Stimulated activated CD8-positive, alpha-beta memory T cell treated with anti-CD3 and anti-CD28 coated beads, Interleukin-15, amount 100 ng/mL, for 24 hours (primary cell): Measurements from ENCODE around the gene THSD7A.

ENCODE experiments used
- DNase-seq: peaks from one replicate; pipeline ENCODE4 v3.0.0-alpha.2; 2020; ENCODE audit warnings: low read depth

THSD7A gene

GRCh38 chr7:11410656-11411644 lies 421.0 kb downstream of the THSD7A start:
- DNase-seq, result no peak

GRCh38 chr7:11404355-11404754 lies 427.6 kb downstream of the THSD7A start:
- DNase-seq, result no peak

- DNase-seq, result no peak
These were observed 428.2 kb downstream of the THSD7A start for GRCh38 chr7:11403781-11404180.

GRCh38 chr7:11394438-11394837 lies 437.6 kb downstream of the THSD7A start:
- no peak for DNase-seq

GRCh38 chr7:11379641-11380040 lies 452.4 kb downstream of the THSD7A start:
- DNase-seq, result no peak

DNA sequence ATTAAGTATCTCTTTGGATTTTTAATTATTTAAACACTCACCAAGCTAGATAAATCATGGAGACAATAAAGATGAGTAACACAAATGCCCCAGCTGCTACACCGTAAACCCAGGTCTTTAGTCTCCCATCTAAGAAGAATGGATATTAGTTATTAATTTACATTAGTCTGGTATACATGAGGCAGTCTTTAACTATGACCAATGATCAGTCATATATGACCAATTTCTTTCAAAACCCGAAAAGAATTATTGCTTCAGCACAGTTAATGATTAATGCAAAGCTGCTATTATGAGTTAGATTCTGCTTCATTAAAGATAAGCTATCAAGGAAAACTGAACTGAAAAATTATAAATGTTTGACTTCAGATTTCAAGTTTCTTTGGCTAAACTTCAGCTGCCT lies 455.5 kb downstream of the THSD7A start:
- no peak for DNase-seq

- DNase-seq, result no peak
These were observed 457.4 kb downstream of the THSD7A start for GRCh38 chr7:11374629-11375028.

- no peak for DNase-seq
These were observed 458.4 kb downstream of the THSD7A start for GRCh38 chr7:11373546-11374142.

- DNase-seq, result no peak
These were observed 462.3 kb downstream of the THSD7A start for GRCh38 chr7:11369696-11370095.

DNA sequence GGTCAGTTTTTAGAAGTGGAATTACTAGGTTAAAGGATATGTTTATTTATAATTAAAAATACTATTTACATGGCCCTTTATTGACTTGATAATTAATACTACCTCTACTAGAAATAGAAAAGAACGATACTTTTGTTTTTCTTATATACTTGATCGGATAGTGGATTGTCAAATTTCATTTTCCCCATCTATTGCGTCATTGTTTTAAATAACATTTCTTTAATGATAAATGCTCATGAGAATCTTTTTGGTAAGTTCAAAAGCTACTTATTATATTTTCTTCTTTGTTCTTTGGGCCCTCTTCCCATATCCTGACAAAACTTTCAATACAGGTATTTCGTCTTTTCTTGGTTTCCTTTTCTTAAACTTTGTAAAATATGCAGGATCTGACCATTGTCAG lies 465.9 kb downstream of the THSD7A start:
- no peak for DNase-seq

- no peak for DNase-seq
These were observed 473.4 kb downstream of the THSD7A start for GRCh38 chr7:11358637-11359036.

GRCh38 chr7:11355399-11356005 lies 476.5 kb downstream of the THSD7A start:
- DNase-seq, result no peak

DNA sequence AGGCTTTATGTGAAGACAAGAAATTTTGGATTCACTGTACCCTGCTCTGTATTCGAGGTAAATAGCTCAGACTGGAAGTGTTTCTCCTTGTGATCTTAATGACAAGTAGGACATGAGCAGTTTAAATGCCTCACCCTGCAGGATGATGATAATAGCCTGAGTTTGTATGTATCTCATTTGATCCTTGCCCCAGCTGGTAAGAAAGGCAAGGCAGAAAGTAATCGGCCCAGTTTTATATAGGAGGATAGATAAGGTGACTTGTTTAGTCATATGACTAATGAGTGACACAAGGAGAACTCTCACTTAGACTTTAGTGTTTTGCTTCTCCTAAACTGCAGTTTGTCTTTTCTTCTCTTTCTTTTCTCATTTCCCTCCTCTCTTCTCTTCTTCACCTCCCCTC lies 485.7 kb downstream of the THSD7A start:
- no peak for DNase-seq

GRCh38 chr7:11345621-11346020 lies 486.4 kb downstream of the THSD7A start:
- no peak for DNase-seq

- no peak for DNase-seq
These were observed 488.1 kb downstream of the THSD7A start for GRCh38 chr7:11343818-11344413.

DNA sequence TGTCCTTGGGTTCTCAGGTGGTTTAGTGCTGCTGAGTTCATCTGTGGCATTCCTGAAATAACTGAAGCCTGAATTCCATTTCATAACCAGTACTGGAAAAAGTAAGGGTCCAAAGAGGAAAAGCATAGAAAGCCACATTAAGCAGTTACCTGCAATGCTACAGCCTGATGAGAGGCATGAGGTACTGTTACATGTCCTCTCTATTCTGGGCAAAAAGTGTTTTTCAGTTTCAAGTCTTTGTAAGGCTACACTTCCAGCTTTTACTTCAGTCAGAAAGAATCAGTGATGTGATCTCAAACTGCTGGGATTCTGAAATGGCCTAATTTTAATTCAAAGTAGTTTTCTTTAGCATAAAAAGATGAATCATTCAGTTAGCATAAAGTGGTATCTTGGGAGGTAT lies 488.9 kb downstream of the THSD7A start:
- DNase-seq, result no peak

- no peak for DNase-seq
These were observed 490.6 kb downstream of the THSD7A start for GRCh38 chr7:11341285-11341944.

GRCh38 chr7:11336432-11336831 lies 495.6 kb downstream of the THSD7A start:
- DNase-seq, result no peak

GRCh38 chr7:11335947-11336346 lies 496.1 kb downstream of the THSD7A start:
- no peak for DNase-seq

DNA sequence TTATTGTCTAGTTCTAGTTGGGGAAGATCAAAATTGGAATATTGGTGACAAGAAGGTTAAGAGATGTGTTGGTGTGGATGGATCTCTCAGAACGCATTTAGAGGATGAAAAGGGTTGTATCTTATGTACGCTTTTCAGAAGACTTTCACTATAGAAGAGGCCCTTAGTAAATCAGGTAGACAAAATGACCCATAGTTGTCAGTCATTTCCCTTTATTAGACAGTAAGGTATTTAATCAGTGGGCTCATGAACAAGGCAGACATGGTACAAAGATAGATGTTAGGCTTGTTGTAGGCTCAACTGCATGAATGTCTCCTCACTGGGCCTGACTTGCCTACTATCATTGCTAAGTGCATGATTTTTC lies 499.2 kb downstream of the THSD7A start:
- no peak for DNase-seq

DNA sequence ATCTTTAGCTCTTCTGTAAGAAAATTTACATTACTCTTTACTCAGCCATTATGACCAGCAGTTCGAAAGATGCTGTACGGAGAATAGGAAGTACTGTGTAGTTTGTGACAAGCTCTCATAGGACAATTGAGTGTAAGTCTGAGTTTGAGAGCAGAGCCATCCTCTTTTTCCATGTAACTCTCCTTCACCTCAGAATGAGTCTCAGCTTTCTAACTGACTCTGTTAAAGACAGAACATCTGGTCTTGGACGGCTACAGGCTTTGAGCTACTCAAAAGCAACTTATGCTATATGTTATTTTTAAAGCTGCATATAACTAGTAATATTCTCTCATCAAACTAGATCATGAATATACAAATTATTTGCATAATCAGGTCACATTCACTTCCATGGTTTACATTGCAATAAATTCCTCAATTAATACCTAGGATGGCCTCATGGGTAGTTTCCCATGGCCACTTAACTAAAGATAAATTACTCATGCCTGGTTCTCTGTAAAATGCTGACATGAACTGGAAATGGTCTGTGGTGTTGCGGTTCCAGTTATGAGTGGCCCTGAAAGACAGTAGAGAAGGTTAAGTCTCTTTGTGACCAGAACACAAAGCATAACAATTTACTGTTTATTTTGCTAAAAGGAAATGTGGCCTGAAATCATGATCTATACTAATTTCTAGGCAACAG lies 499.7 kb downstream of the THSD7A start:
- no peak for DNase-seq
